HepG2 (cell line): ENCODE data around the gene THSD4. TPM values are rescaled to one million over a fixed set of nuclear protein-coding genes. Genes with fewer than 3 reads are reported as not detected.

Experiments used
- ATAC-seq: fragments of 200-7000 bp; cut with Tn5 transposase; 3 replicates; pipeline ENCODE4 v1.9.1; 2020; ENCODE audit warnings: mild to moderate bottlenecking, moderate library complexity
- BruUV-seq: library from RNA; stranded (reverse); fragments of 400-500 nt; replicated peaks from 2 replicates; lab custom pipeline; 2021; lab: Mats Ljungman, UMichigan
- CTCF ChIA-PET: fragments of 300-600 bp; formaldehyde crosslinking; extraction: SDS; loops from one replicate; lab custom pipeline; 2021; ENCODE audit warnings: low total read pairs, inconsistent platforms, low intra/inter-chr PET ratio; lab: Yijun Ruan, JAX
- POLR2A ChIA-PET: fragments of 350-600 bp; sonication (Branson Sonifier 250); formaldehyde crosslinking; loops from one replicate; lab custom pipeline; 2020; ENCODE audit warnings: antibody characterized with exemption, inconsistent platforms; lab: Yijun Ruan, JAX
- DNase-seq: peaks from one replicate; pipeline ENCODE4 v3.0.0-alpha.2; 2015; ENCODE audit warnings: low spot score
- FAIRE-seq: peaks from 3 replicates; lab custom pipeline; 2011; peaks lifted over from hg19 to GRCh38; lab: Jason Lieb, UNC
- H2AFZ ChIP-seq: one replicate; pipeline ENCODE4 v1.6.1; 2011; ENCODE audit warnings: low read length, inconsistent platforms
- H3K27ac ChIP-seq: fragments of 300-600 bp; 3 replicates; pipeline ENCODE4 v1.8.0; 2011; ENCODE audit warnings: mixed run types, mild to moderate bottlenecking, mixed read lengths, low read length, inconsistent platforms; ENCODE audit not compliant: insufficient read depth; ENCODE audit errors: extremely low read length
- H3K27me3 ChIP-seq, 2 experiments: fragments of 200-600 bp in 1 of 2; 2 replicates in 1 of 2; 3 replicates in 1 of 2; pipeline versions ENCODE4 v1.6.0 to v1.8.0; 2011; ENCODE audit warnings: low read length in 2 of 2, mild to moderate bottlenecking in 2 of 2, moderate library complexity in 2 of 2, inconsistent platforms in 1 of 2; ENCODE audit not compliant: insufficient read depth in 2 of 2, control insufficient read depth in 1 of 2
- H3K36me3 ChIP-seq, 2 experiments: fragments of 200-600 bp in 1 of 2; replicated peaks in 1 of 2; 2 replicates in 1 of 2; 3 replicates in 1 of 2; pipeline versions ENCODE4 v1.5.1 to v1.8.0; 2011; ENCODE audit warnings: low read length in 2 of 2, inconsistent platforms in 1 of 2; ENCODE audit not compliant: insufficient read depth in 2 of 2, control insufficient read depth in 1 of 2
- H3K4me1 ChIP-seq: 2 replicates; pipeline ENCODE4 v1.5.1; 2012; ENCODE audit warnings: low read length, inconsistent platforms; ENCODE audit not compliant: insufficient read depth
- H3K4me2 ChIP-seq: 2 replicates; pipeline ENCODE4 v1.6.0; 2011; ENCODE audit warnings: low read depth, low read length, inconsistent platforms
- H3K4me3 ChIP-seq, 3 experiments: fragments of 200-600 bp in 1 of 3; sonication (generic), shearing (Covaris generic) in 1 of 3; replicated peaks in 1 of 3; 2 replicates each; pipeline ENCODE4 v1.5.1; 2011 to 2016; ENCODE audit warnings: low read length in 3 of 3, inconsistent platforms in 2 of 3, low read depth in 2 of 3, mild to moderate bottlenecking in 2 of 3, control low read depth in 1 of 3, mixed read lengths in 1 of 3; ENCODE audit not compliant: insufficient read depth in 1 of 3
- H3K79me2 ChIP-seq: one replicate; pipeline ENCODE4 v1.6.1; 2011; ENCODE audit warnings: low read length, inconsistent platforms; ENCODE audit not compliant: insufficient read depth
- H3K9ac ChIP-seq: 2 replicates; pipeline ENCODE4 v1.6.0; 2011; ENCODE audit warnings: mild to moderate bottlenecking, low read depth, low read length, inconsistent platforms; ENCODE audit not compliant: insufficient read depth
- H3K9me3 ChIP-seq: 2 replicates; pipeline ENCODE4 v1.5.1; 2012; ENCODE audit warnings: mild to moderate bottlenecking, low read length
- H4K20me1 ChIP-seq: 2 replicates; pipeline ENCODE4 v1.6.0; 2011; ENCODE audit warnings: inconsistent platforms, mild to moderate bottlenecking, low read length, moderate library complexity; ENCODE audit not compliant: insufficient read depth
- DMAP1 ChIP-seq: IDR thresholded peaks from 2 replicates; pipeline ENCODE4 v1.6.1; 2016
- SNAPC2 ChIP-seq: sonication (generic); formaldehyde crosslinking; IDR thresholded peaks from 2 replicates; pipeline ENCODE4 v1.8.1; 2022; ENCODE audit warnings: mild to moderate bottlenecking, missing genetic modification reagents
- SOX13 ChIP-seq, 3 experiments: fragments of 450-650 bp in 1 of 3; sonication (generic) in 1 of 3; formaldehyde crosslinking in 1 of 3; IDR thresholded peaks in 2 of 3; conservative IDR thresholded peaks in 1 of 3; 2 replicates each; pipeline versions ENCODE4 v1.5.0 to v1.6.1; 2016 to 2020; ENCODE audit warnings: antibody characterized with exemption in 1 of 3, mild to moderate bottlenecking in 1 of 3, missing compliant biosample characterization in 1 of 3, missing genetic modification reagents in 1 of 3, moderate library complexity in 1 of 3
- ZBTB7B ChIP-seq: sonication (generic); formaldehyde crosslinking; IDR thresholded peaks from 2 replicates; pipeline ENCODE4 v1.4.0; 2020; ENCODE audit warnings: missing genetic modification reagents
- ZKSCAN5 ChIP-seq: sonication (generic); formaldehyde crosslinking; IDR thresholded peaks from 2 replicates; pipeline ENCODE4 v1.5.1; 2020; ENCODE audit warnings: mild to moderate bottlenecking, missing genetic modification reagents
- ZNF557 ChIP-seq: sonication (generic); formaldehyde crosslinking; IDR thresholded peaks from 2 replicates; pipeline ENCODE4 v1.4.0; 2020; ENCODE audit warnings: missing genetic modification reagents
- ZNF598 ChIP-seq: sonication (generic); formaldehyde crosslinking; IDR thresholded peaks from 2 replicates; pipeline ENCODE4 v1.5.1; 2020; ENCODE audit warnings: mild to moderate bottlenecking, missing genetic modification reagents, borderline replicate concordance
- ZNF615 ChIP-seq: sonication (generic); formaldehyde crosslinking; IDR thresholded peaks from 2 replicates; pipeline ENCODE4 v1.5.0; 2020; ENCODE audit warnings: mild to moderate bottlenecking, missing genetic modification reagents, borderline replicate concordance
- WGBS: methylation state at CpG from one replicate; pipeline ENCODE4 v1.1.6; 2017; ENCODE audit warnings: low lambda C conversion rate; 5-methylcytosine and 5-hydroxymethylcytosine counted together
- in situ Hi-C: cut with HindIII; loops from 2 replicates; pipeline ENCODE4 v1.10.0; 2017; ENCODE audit warnings: low pct_unique_long_range_greater_than_20kb; ENCODE audit not compliant: extremely low pct_ligation_motif_present
- intact Hi-C: fragments of 100-400 bp; cut with micrococcal nuclease; formaldehyde crosslinking; loops from one replicate; pipeline ENCODE4 v1.10.0; 2022; ENCODE audit not compliant: unreplicated experiment
- polyA plus RNA-seq, 8 experiments: library from polyadenylated mRNA; depleted of rRNA in 3 of 8; stranded (reverse) in 7 of 8; unstranded in 1 of 8; fragments of >200 nt; fragmentation: Illumina TruSeq in 4 of 8; extraction: Trizol in 4 of 8; gene quantifications; 2 replicates each; pipeline versions ENCODE4 v1.2.1 to v1.2.3, GENCODE V29; 2011 to 2016; ENCODE audit warnings: low read depth in 4 of 8, missing spikeins in 1 of 8, mixed read lengths in 1 of 8; ENCODE audit not compliant: insufficient read depth in 1 of 8
- total RNA-seq, 5 experiments: library from RNA; depleted of rRNA; stranded (reverse); fragments of >200 nt; fragmentation: Illumina TruSeq; extraction: Trizol; gene quantifications; 2 replicates each; pipeline ENCODE4 v1.2.3, GENCODE V29; 2016; ENCODE audit warnings: low read depth in 1 of 5
- TF ChIP-seq, protein P1 (sequence below): sonication (generic); formaldehyde crosslinking; IDR thresholded peaks from 2 replicates; pipeline ENCODE4 v1.8.0; 2022; ENCODE audit warnings: mild to moderate bottlenecking, missing genetic modification reagents, borderline replicate concordance
- TF ChIP-seq, protein P2 (sequence below): sonication (generic); formaldehyde crosslinking; IDR thresholded peaks from 2 replicates; pipeline ENCODE4 v1.5.1; 2020; ENCODE audit warnings: missing genetic modification reagents, mild to moderate bottlenecking, borderline replicate concordance

The THSD4 gene
- total and polyA plus RNA-seq, 2 of the 13 experiments (the other 11 are each of a cell fraction or from before 2014, with no cell fraction given), result 0.07 to 0.21 TPM

DNA sequence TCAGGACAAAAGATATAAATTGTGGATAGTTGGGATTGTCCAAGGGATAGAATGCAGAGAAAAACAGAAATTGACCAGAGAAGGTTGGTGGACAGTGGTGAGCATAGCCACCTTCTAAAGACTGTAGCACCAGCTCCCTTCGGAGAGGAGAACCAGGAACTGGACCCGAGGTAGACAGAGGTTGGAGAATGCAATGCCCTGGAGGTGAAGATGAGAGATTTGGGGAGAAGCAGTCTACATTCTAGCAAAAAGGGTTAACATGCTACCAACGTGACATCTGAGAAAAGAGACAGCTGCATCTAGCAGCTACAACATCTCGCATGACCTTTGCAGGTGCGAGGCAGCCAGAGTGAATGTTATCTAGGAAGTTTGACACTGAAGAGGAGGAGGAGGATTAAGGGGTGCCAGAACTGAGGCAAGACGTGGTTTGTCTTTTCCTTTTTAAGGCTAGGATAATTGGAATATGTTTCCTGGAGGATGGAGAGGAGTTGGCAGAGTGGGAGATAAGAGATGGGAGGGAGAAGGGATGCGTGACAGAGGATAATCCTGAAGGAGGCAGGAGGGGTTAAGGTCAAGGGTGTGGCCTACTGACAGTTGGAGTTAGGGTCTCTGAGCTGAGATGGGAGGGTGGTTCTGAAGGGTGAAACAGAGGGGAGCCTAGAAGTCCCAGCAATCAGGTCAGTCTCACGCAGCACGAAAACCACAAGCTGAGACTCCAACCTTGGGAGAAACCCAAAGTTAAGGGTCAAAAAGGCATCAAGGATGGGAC lies 591.4 kb downstream of the THSD4 start:
- TF ChIP-seq SOX13 (IDR thresholded peaks at IDR 0.05) (no peak), SOX13 (CRISPR knock-in tag; conservative IDR thresholded peaks at IDR 0.05 in 1 of 2, IDR thresholded peaks at IDR 0.05 in 1 of 2) (no peak)
- BruUV-seq, result no TSS peak
- no peak overlapping the region for H3K4me2 ChIP-seq
- POLR2A ChIA-PET, result no interaction called here
- H3K27ac ChIP-seq, result no peak overlapping the region
- in situ Hi-C loops, result no loop called here
- 39% methylated on average over 9 of the region's 9 CpGs for WGBS
- H4K20me1 ChIP-seq, result no peaks in the 10 kb centered on the region
- H3K9me3 ChIP-seq, result no peaks in the 10 kb centered on the region
- DNase-seq (no peak), FAIRE-seq (no peak), ATAC-seq (no peak)
- intact Hi-C loops, result no loop called here
- peaks cover 5 to 31% of the 10 kb centered on the region in 2 experiments for H3K27me3 ChIP-seq
- H3K4me3 ChIP-seq, result no peak overlapping the region
- no peaks in the 10 kb centered on the region for H3K79me2 ChIP-seq
- no peak overlapping the region for H3K9ac ChIP-seq
- no peaks in the 10 kb centered on the region for H3K4me1 ChIP-seq
- CTCF ChIA-PET, result no interaction called here
- H2AFZ ChIP-seq, result no peak overlapping the region
- H3K36me3 ChIP-seq, result no peaks in the 10 kb centered on the region

DNA sequence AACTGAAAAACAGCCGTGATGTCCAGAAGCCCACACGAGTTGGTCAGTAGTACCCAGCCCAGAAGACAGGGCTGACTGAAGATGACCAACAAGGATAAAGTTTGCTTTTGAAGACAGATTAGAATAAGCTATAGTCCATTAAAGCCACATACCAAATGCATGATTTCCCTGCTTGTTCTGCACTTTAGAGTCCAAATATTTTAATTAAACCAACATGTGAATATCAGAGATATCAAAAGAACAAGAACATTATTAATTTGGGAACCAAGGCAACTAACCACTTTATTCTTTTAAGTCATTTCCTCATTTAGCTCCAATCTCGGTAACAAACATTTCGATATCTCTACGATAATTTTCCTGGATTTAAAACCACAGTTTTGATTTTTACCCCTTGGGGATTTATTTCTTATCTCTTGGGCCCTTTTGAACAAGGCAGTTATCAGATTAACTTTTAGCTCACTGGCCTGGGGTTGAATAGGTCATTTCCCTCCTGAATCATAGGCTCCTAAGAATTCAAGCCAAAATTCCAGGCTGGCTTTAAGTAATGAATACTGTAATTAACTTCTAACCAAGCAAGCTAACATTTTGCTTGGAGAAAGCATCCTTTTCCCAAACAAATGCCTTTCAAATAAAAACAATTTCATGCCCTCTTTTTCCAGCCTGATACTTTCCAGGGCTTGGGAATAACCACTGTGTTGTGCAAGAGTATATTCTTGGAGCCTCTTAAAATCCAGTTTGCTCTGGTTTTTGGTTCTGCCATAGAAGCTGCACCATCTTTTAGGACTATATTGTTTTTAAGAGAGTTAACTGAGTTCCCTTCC lies 592.2 kb downstream of the THSD4 start:
- Histone ChIP-seq H4K20me1 (no peaks in the 10 kb centered on the region), H3K27me3 (peaks cover 5 to 31% of the 10 kb centered on the region in 2 experiments), H3K4me1 (no peaks in the 10 kb centered on the region), H3K9ac (no peak overlapping the region), H3K4me3 (no peak overlapping the region), H2AFZ (no peak overlapping the region), H3K27ac (no peak overlapping the region)
- WGBS, result 28% methylated on average over 5 of the region's 5 CpGs
- CTCF ChIA-PET, result no interaction called here
- no TSS peak for BruUV-seq
- no peak for ATAC-seq
- TF ChIP-seq, protein P1, sequence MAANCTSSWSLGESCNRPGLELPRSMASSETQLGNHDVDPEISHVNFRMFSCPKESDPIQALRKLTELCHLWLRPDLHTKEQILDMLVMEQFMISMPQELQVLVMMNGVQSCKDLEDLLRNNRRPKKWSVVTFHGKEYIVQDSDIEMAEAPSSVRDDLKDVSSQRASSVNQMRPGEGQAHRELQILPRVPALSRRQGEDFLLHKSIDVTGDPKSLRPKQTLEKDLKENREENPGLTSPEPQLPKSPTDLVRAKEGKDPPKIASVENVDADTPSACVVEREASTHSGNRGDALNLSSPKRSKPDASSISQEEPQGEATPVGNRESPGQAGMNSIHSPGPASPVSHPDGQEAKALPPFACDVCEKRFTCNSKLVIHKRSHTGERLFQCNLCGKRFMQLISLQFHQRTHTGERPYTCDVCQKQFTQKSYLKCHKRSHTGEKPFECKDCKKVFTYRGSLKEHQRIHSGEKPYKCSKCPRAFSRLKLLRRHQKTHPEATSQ, result no peak
- TF ChIP-seq DMAP1 (CRISPR knock-in tag) (no peak), ZKSCAN5 (CRISPR knock-in tag) (no peak), ZNF615 (CRISPR knock-in tag) (no peak), ZNF557 (CRISPR knock-in tag) (no peak), ZNF598 (CRISPR knock-in tag) (no peak), SNAPC2 (CRISPR knock-in tag) (no peak), ZBTB7B (CRISPR knock-in tag) (no peak)
- TF ChIP-seq, protein P2, sequence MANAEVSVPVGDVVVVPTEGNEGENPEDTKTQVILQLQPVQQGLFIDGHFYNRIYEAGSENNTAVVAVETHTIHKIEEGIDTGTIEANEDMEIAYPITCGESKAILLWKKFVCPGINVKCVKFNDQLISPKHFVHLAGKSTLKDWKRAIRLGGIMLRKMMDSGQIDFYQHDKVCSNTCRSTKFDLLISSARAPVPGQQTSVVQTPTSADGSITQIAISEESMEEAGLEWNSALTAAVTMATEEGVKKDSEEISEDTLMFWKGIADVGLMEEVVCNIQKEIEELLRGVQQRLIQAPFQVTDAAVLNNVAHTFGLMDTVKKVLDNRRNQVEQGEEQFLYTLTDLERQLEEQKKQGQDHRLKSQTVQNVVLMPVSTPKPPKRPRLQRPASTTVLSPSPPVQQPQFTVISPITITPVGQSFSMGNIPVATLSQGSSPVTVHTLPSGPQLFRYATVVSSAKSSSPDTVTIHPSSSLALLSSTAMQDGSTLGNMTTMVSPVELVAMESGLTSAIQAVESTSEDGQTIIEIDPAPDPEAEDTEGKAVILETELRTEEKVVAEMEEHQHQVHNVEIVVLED (CRISPR knock-in tag), result no peak
- TF ChIP-seq, all 625 proteins: peak for 0
- no peaks in the 10 kb centered on the region for H3K9me3 ChIP-seq
- no peaks in the 10 kb centered on the region for H3K79me2 ChIP-seq
- H3K4me2 ChIP-seq, result no peak overlapping the region
- FAIRE-seq, result no peak
- no peak for DNase-seq
- in situ Hi-C loops (no loop called here), intact Hi-C loops (no loop called here)
- POLR2A ChIA-PET, result no interaction called here
- no peaks in the 10 kb centered on the region for H3K36me3 ChIP-seq
